Measurements from ENCODE around the gene MAEA.
"Not testable (repeated sequence)": the region's sequence is repeated elsewhere in the genome, so short reads cannot be mapped to it uniquely, and the experiment has no call there.

Gene MAEA

DNA sequence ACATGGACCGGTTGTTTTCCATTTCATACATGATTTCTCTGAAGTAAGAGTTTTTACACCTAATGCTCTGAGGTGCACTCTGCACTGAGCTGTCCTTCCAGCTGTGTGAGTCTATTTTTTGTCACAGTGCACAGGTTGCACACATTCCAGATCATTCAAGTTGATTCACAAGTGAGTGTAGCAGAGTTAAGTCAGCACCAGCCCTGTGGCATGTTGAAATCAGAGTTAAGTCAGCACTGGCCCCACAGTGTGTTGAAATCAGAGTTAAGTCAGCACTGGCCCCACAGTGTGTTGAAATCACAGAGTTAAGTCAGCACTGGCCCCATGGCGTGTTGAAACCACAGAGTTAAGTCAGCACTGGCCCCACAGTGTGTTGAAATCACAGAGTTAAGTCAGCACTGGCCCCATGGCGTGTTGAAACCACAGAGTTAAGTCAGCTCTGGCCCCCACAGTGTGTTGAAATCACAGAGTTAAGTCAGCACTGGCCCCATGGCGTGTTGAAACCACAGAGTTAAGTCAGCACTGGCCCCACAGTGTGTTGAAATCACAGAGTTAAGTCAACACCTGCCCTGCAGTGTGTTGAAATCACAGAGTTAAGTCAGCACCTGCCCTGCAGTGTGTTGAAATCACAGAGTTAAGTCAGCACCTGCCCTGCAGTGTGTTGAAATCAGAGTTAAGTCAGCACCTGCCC, 45.6 kb downstream of the MAEA start:
- DNase-seq (ENCODE audit: low spot score), result not testable (repeated sequence)

DNA sequence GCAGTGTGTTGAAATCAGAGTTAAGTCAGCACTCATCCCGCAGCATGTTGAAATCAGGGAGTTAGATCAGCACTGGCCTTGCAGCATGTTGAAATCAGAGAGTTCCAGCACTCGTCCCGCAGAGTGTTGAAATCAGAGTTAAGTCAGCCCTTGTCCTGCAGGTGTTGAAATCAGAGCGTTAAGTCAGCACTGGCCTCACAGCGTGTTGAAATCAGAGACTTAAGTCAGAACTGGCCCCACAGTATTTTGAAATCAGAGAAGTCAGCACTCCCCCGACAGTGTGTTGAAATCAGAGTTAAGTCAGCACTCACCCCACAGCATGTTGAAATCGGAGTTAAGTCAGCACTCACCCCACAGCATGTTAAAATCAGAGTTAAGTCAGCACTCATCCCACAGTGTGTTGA, 46.4 kb downstream of the MAEA start:
- no peak for DNase-seq (ENCODE audit: low spot score)

DNA sequence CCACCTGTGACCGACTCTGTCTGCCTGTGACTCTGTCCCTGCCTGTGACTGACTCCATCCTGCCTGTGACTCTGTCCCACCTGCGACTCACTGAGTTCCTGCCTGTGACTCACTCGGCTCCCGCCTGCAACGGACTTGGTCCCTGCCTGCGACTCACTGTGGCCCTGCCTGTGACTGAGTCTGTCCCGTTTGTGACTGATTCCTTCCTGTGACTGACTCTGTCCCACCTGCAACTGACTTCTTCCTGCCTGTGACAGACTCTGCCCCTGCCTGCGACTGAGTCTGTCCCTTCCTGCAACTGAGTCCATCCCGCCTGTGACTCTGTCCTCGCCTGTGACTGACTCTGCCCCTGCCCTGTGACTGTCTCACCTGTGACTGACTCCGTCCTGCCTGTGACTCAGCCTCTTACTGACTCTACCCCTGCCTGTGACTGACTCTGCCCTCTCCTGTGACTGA, 47.7 kb downstream of the MAEA start:
- DNase-seq (ENCODE audit: low spot score), result peak; percentile 46

DNA sequence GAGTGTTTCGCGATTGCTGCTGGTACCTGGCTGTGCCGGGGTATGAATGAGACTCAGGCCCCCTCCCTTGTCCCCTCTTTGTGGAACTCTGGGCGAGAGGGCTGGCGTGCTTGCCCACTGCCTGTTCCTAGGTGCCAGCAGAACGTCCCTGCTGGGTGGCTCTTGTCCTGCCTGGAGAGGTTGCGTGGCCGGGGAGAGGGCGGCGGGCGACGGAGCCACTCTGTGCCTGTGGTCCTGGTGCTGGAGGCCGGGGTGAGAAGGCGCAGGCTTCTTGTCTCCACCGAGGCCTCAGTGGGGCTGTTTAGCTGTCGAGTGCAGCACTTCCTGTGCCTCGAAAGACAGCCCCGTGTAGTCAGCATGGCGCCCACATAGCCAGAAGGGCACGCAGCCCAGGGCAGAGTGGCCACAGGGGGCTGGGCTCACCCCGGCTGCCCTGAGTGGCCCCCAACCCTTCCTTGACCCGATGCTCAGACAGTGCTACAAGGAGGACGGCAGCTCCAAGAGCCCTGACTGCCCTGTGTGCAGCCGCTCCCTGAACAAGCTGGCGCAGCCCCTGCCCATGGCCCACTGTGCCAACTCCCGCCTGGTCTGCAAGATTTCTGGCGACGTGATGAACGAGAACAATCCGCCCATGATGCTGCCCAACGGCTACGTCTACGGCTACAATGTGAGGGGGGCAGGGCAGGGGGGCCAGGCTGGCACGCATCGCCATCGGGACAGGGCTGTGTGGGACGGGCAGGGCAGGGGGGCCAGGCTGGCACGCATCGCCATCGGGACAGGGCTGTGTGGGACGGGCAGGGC, 48.5 kb downstream of the MAEA start:
- DNase-seq (ENCODE audit: low spot score), result no peak

DNA sequence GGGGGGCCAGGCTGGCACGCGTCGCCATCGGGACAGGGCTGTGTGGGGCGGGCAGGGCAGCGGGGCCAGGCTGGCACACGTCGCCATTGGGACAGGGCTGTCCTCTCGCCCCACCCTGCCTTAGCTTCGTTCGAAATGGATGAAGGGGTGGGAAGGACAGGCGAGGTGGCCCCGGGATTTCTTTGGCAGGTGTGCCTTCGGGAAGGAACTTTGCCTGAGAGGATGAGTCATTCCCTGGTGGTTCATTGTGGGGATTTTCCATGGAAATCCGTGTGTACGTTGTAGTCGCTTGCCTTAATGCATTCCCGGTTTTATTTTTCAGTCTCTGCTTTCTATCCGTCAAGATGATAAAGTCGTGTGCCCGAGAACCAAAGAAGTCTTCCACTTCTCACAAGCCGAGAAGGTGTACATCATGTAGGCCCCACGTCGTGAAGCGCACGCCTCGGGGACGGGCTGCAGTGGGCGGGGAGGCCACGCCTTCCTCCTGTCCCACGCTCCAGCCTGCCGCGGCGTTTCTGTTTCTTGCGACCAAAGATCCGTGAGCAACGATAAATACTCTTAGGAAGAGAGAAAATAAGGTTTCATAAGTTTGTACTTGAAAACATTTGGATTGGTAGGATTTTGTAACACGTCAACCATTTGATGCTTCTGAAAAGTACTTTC, 49.2 kb downstream of the MAEA start:
- DNase-seq (ENCODE audit: low spot score), result no peak

DNA sequence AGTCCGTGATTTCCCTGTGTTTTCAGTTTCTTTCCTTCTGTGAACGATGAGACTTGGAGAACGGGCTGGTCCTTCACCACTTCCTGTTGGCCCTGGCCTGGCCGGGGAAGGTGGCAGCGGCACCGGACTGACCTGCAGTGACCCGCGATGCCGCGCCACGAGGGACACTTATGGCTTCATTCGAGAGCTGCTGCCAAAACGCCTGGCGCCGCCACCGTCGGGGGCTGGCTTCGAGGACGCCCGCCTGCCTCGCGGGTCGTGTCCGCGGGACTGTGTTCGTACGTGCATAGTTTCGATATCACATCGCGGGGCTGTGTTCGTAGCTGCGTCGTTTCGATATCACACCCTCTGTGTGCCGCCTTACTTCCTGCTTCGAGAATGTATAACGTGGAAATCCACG, 49.8 kb downstream of the MAEA start:
- no peak for DNase-seq (ENCODE audit: low spot score)

DNA sequence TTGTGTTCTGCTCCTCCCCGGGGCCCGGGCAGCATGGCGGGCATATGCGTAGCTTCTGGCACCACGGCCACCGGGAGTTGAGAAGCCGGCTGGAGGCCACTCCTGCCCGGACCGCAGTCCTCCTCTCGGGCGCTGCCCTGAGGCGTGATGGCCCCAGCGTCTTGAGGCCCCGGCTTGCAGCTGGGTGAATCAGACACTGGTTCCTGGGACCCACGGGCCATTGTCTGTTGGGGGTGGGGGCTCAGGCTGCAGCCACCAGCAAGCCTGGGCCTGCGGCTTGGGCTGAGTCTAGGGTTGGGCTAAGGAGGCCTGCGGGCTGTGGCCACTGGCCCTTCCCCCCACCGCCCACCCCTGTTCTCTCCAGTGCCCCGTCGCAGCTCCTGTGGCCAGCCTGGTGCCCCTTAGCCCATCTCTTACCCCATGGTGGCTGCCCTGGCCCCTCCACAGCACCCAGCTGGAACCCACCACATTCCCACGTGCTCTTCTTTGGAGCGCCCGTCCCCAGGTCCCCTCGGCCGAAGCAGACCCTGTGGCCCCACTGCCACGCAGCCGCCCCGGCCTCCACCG, 50.6 kb downstream of the MAEA start:
- DNase-seq (ENCODE audit: low spot score), result no peak

DNA sequence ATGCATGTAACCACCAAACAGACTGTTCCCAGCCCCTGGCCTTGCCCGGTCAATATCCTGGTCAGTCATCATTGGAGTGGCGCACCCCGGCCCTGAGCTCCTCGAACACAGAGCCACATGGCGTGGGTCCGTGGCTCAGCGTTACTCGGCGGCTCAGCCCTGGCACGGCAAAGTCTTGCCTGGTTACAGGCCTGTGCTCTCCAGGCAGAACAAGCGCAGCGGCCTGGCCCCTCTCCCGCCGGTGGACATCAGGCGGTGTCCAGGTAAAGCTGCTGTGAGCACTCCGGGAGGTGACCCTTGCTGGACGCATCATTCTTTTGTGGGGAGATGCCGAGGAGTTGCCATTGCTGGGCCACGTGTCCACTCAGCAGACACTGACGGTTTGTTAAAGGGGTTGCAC, 51.2 kb downstream of the MAEA start:
- no peak for DNase-seq (ENCODE audit: low spot score)

DNA sequence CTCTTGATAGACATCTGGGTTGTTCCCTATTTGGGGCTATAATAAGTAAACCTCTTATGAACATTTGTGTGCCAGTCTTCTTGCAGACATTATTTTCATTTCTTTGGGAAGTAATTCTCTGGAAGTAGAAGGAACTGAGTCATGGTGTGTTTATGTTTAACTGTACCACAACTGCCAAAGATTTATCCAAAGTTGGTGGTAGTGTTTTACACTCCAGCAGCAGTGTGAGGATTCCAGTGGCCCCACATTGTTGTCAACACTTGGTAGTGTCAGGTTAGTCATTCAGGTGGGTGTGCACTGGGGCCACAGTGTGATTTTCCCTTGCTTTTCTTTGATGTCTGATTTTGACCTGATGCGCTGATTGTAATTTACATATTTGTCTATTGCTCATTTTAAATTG, 52.3 kb downstream of the MAEA start:
- DNase-seq (ENCODE audit: low spot score), result no peak

DNA sequence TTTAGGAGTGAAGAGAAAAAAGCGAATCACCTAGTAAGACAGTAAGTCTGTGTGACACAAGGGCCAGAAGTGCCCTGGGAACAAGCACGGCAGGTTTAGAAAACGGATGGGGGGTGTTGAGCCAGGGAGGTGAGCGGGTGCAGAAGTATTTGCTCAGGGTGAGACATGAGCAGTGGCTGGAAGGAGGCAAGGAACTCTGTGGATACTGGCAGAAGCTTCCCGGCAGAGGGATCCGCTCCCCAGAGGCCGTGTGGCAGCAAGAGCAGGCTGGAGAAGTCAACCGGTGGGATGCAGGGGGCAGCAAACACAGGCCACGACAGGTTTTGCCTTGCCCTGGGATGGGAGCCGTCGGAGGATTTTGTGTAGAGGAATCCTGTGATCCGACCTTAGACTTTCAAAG, 55.0 kb downstream of the MAEA start:
- no peak for DNase-seq (ENCODE audit: low spot score)

DNA sequence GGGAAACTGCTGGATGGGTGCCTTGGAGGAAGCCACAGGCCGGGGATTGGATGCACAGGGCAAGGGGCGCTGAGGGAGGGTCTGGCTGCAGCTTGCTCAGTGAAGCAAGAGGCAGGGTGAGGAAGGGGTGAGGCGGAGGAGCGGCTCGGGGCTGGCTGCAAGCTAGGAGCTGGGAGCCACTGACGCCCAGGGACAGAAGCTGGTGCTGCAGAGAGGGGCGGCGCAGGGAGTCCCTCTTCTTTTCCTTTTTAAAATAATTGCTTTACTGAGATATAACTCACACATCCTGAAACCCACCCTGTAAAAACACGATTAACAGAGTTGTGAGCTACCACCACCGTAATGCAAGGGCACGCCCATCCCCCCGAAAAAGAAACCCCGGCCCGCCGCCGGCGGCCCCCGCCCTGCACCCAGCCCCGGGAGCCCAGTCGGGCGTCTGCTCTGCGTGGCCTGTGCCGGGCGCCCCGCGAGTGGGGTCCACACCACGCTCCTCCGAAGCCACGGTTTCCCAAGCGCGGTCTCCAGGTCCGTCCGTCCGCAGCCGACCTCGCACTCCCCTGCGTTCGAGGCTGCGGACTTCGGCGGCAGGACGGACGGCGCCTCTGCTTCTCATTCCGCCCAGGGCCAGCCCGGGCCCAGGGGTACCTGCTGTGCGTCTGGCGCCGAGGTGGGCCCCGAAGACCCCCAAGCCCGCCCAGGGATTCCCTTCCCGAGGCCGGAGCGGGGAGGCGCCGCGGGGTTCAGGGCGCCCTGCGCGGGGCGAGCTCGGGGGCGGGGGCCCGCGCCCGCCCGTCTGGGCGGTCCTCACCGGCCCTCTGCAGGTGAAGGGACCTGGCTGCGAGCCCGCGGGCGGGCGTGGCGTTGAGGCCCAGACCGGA, 56.5 kb downstream of the MAEA start:
- peak; percentile 66 for DNase-seq (ENCODE audit: low spot score)

DNA sequence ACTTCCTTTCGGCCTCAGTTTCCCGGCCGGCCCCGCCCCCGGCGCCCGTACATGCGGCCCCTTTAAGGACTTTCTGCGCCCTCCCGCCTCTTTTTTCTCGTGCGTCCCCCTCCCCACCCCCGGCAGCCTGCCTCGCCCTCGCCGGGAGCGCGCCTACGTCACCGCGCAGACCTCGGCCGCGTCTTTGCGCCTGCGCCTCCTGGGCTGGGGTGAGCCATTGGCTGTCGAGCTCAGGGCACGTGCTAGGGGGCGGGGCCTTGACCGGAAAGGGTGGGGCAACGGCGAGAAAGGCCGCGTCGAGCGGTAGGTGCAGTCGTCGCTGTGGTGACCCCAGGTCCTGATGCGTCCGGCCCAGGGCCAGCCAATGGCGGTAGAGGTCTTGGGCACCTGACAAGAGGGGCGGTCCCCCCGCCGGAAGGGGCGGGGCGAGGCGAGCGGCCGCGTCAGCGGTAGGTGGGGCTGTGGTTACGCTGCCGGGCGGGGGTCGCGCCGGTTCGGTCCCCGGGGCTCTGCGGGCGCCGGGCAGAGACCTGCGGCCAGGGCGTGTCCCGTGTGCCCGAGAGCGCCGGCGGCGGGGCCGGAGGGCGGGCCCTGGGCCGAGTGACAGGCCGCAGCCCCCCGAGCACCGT, 57.2 kb downstream of the MAEA start, which contains the start of gene UVSSA:
UVSSA (plus strand) TSS at position 428 of the 629 bp plus-strand sequence. CDS start 884 bp downstream, outside the sequence.
- peak; percentile 100 for DNase-seq (ENCODE audit: low spot score)

DNA sequence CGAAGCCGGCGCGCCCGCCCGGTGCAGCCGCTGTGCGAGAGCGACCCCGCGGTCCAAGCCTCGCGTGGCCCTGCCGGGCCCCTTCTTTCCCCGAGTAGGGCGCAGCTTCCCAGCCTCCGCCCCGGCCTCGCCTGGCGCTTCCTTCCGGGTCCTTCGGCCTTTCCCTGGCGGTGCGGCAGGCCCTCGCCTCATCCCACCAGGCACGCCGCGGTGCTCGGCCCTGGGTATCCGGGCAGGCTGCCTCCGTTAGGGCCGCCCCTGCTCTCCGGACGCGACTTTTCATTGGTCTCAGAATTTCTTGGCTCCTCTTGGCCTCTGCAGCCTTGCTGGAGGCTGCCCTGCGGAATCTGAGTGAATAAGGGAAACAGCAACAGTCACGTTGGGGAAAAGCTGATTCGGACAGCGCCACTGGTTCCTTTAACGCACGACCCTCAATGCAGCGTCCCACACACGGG, 57.7 kb downstream of the MAEA start:
- peak; percentile 92 for DNase-seq (ENCODE audit: low spot score)

DNA sequence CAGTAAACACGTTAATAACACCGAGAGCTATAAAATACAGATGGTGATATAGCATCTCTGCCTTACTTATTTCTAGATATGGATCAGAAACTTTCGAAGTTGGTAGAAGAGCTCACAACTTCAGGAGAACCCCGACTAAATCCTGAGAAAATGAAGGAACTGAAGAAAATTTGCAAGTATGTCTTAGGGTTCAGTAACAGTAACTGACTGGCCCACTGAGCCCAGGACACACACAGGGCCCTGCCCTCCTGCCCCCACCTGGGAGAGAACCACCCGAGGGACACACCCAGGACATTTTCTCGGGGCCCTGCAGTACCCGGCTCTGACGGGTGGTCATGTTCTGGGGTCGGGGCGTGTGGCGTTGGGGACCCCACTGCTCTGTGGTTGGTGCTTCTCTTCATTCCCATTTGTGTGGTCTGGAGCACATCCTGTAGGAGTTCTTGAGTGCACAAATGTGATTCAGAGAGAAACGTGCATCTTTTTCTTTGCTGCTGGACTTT, 58.4 kb downstream of the MAEA start:
- DNase-seq (ENCODE audit: low spot score), result no peak

DNA sequence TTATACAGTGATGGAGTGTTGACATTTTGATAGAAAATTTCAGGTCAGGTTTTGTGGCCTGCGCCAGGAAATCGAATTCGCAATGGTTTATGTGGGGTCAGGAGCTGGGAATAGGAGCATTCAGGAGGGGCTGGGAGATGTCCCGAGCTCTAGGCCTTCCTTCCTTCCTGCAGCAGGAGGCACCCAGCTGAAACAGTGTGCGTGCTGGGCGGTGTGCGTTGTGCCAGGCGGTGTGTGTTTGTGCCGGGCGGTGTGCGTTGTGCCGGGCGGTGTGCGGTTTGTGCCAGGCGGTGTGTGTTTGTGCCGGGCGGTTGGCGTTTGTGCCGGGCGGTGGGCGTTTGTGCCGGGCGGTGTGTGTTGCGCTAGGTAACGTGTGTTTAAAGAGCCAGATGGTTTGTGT, 59.1 kb downstream of the MAEA start:
- DNase-seq (ENCODE audit: low spot score), result no peak

DNA sequence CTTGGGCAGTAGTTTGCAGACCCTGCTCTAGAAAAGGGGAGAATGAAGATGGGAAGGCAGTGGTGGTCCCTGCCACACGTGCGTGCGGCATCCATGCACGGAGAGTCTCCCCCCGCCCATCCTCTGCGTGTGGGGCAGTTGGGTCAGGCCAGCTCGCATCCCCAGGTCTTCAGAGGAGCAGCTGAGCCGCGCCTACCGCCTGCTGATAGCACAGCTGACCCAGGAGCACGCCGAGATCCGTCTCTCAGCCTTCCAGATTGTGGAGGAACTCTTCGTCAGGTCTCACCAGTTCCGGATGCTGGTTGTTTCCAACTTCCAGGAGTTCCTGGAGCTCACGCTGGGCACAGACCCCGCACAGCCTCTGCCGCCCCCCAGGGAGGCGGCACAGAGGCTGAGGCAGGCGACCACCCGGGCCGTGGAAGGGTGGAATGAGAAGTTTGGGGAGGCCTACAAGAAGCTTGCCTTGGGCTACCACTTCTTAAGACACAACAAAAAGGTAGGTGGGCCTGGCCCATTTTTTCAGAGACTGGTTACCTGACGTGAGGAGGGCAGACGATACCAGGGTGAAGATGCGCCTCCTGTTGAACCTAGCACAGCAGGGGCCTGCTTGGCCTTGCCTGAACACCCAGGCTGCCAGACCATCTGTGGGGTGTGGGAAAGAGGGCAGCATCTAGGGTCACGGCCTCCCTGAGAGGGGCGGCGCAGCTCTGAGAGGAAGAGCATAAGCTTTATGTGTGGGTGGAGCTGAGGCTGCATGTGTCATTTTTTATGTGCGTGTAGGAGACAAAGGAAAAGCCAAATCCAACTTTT, 59.9 kb downstream of the MAEA start:
- DNase-seq (ENCODE audit: low spot score), result no peak

DNA sequence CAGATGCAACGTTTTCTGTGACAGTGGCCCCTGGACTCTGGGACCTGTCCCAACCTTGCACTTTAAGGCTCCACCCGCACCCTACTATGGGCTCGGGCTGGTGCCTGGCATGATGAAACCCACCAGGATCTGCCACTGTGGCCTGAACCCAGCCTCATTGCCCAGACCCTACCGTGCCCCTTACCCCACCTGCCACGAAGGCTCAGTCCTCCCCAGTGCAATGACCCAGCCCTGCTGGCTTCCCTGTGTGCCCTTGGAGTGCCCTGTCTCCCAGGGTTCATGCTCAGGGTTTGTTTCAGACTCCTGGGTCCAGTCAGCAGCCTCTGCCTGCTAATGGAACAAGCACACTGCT, 60.5 kb downstream of the MAEA start:
- no peak for DNase-seq (ENCODE audit: low spot score)

DNA sequence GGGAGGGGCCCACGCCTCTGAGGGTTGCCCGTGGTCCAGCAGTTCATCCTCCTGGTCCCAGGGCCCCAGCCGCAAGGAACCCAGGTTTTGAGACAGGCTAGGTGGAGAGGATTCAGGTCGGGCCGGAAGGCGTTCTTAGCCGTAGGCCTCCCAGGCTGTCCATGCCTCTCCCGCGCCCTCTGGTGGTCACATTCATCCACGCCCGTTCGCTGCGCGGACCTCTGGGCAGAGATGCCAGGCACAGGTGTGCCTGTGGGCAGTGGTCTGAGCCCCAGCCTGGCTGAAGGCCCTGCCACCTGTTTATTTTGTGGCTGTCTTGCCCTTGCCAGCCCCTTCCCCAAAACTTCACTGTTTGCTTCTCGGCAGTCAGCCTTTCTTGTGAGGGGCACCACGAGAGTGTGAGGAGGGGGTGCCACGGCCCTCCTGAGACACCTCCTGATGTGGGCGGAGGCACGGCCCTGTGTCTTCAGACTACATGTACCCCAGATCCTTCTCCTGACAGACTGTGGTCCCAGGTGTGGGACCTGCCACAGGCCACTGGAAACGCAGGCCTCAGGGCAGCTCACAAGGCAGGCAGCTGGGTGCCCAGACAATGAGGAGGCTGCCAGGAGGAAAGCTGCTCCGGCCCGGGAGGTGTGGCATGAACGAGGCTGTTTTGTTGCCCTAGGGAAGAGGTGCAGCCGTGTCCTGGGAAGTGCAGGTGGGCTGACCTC, 62.3 kb downstream of the MAEA start:
- DNase-seq (ENCODE audit: low spot score), result peak; percentile 89

DNA sequence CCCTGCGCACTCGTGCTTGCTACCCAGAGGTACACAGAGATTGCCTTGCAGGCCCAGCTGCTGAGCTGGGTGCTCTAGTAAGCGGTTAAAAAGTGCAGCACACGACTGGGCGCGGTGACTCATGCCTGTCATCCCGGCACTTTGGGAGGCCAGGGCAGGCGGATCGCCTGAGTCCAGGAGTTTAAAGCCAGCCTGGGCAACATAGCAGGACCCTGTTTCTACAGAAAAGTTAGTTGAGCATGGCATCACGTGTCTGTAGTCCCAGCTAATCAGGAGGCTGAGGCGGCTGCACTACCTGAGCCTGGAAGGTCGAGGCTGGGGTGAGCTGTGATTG, 62.8 kb downstream of the MAEA start:
- no peak for DNase-seq (ENCODE audit: low spot score)

Data from AG08396 (cell line).